Calu3 (cell line): ENCODE results near the gene HIBADH. TPM values are rescaled to one million over a fixed set of nuclear protein-coding genes. Genes with fewer than 3 reads are reported as not detected.

Experiments
- BruUV-seq: library from RNA; stranded (reverse); fragments of 400-500 nt; replicated peaks from 2 replicates; lab custom pipeline; 2021; lab: Mats Ljungman, UMichigan
- CTCF ChIA-PET: fragments of 300-600 bp; sonication (Branson Sonifier 250); formaldehyde crosslinking; loops from one replicate; lab custom pipeline; 2022; ENCODE audit warnings: antibody characterized with exemption; lab: Charles Lee
- DNase-seq: peaks from one replicate; pipeline ENCODE4 v3.0.0; 2022
- H3K27ac Mint-ChIP-seq: one replicate; pipeline ENCODE4 v1.8.0; 2022; ENCODE audit warnings: mixed read lengths; ENCODE audit not compliant: unreplicated experiment
- H3K27me3 Mint-ChIP-seq: one replicate; pipeline ENCODE4 v1.8.0; 2022; ENCODE audit warnings: mixed read lengths; ENCODE audit not compliant: unreplicated experiment
- H3K36me3 Mint-ChIP-seq: one replicate; pipeline ENCODE4 v1.8.0; 2022; ENCODE audit warnings: mild to moderate bottlenecking, moderate library complexity, mixed read lengths; ENCODE audit not compliant: insufficient read depth, unreplicated experiment
- H3K4me1 Mint-ChIP-seq: one replicate; pipeline ENCODE4 v1.8.0; 2022; ENCODE audit warnings: mild to moderate bottlenecking, low read depth, mixed read lengths; ENCODE audit not compliant: unreplicated experiment
- H3K4me3 Mint-ChIP-seq: one replicate; pipeline ENCODE4 v1.8.0; 2022; ENCODE audit warnings: mild to moderate bottlenecking, low read depth, moderate library complexity, mixed read lengths; ENCODE audit not compliant: unreplicated experiment
- H3K9me3 Mint-ChIP-seq: one replicate; pipeline ENCODE4 v1.8.0; 2022; ENCODE audit warnings: low read depth, mixed read lengths; ENCODE audit not compliant: unreplicated experiment
- CTCF ChIP-seq: fragments of 200-600 bp; IDR thresholded peaks from one replicate; pipeline ENCODE4 v1.8.0; 2022; ENCODE audit warnings: antibody characterized with exemption; ENCODE audit not compliant: unreplicated experiment
- intact Hi-C: fragments of 100-400 bp; cut with micrococcal nuclease; formaldehyde crosslinking; loops from one replicate; pipeline ENCODE4 v1.10.0; 2022; ENCODE audit not compliant: unreplicated experiment
- total RNA-seq: library from RNA; stranded (reverse); gene quantifications from 2 replicates; pipeline ENCODE4 v1.2.3, GENCODE V29; 2022

The HIBADH gene
- total RNA-seq, 1 experiment from 2014 or later = 74.6 TPM

- no peak overlapping the region for H3K27ac Mint-ChIP-seq
- intact Hi-C loops = no loop called here
- no peak for TF ChIP-seq CTCF
- H3K36me3 Mint-ChIP-seq = no peaks in the 10 kb centered on the region
- DNase-seq = no peak
- H3K4me3 Mint-ChIP-seq = no peak overlapping the region
- peaks cover 15% of the 10 kb centered on the region for H3K9me3 Mint-ChIP-seq
- CTCF ChIA-PET = no interaction called here
- H3K4me1 Mint-ChIP-seq = no peaks in the 10 kb centered on the region
- no TSS peak for BruUV-seq
- H3K27me3 Mint-ChIP-seq = no peaks in the 10 kb centered on the region
These were observed 43.2 kb downstream of the HIBADH start for GRCh38 chr7:27619492-27619891.

GRCh38 chr7:27617651-27618381 is 44.9 kb downstream of the HIBADH start:
- Mint-ChIP-seq H3K27ac (no peak overlapping the region), H3K9me3 (peaks cover 15% of the 10 kb centered on the region), H3K27me3 (no peaks in the 10 kb centered on the region), H3K4me1 (no peaks in the 10 kb centered on the region), H3K4me3 (no peak overlapping the region), H3K36me3 (no peaks in the 10 kb centered on the region)
- TF ChIP-seq CTCF = no peak
- DNase-seq = no peak
- intact Hi-C loops = no loop called here
- CTCF ChIA-PET = interaction anchor here (0.6 kb wide), 1 partner anchor 346 kb away, joined by 4 read pairs; no protein-coding TSS in a partner anchor
- BruUV-seq = no TSS peak

GRCh38 chr7:27616914-27617548 is 45.7 kb downstream of the HIBADH start:
- DNase-seq = no peak
- no peaks in the 10 kb centered on the region for H3K36me3 Mint-ChIP-seq
- intact Hi-C loops = no loop called here

GRCh38 chr7:27616186-27616491 is 46.5 kb downstream of the HIBADH start:
- Mint-ChIP-seq H3K9me3 (peaks cover 15% of the 10 kb centered on the region), H3K27me3 (no peaks in the 10 kb centered on the region), H3K36me3 (no peaks in the 10 kb centered on the region), H3K4me1 (no peaks in the 10 kb centered on the region), H3K27ac (no peak overlapping the region), H3K4me3 (no peak overlapping the region)
- TF ChIP-seq CTCF = no peak
- intact Hi-C loops = no loop called here
- no peak for DNase-seq
- no TSS peak for BruUV-seq
- CTCF ChIA-PET = no interaction called here

More at GRCh38 chr7:27616914-27617548, 45.7 kb downstream of the HIBADH start:
- Mint-ChIP-seq H3K27me3 (no peaks in the 10 kb centered on the region), H3K9me3 (peaks cover 15% of the 10 kb centered on the region), H3K4me3 (no peak overlapping the region), H3K4me1 (no peaks in the 10 kb centered on the region), H3K27ac (no peak overlapping the region)
- CTCF ChIA-PET = no interaction called here
- TF ChIP-seq CTCF = no peak
- no TSS peak for BruUV-seq
